Neuronal stem cell (in vitro differentiated cells): ENCODE results near the gene CCDC51.
A peak's percentile ranks its signal among the peaks of the same experiment; 100 is the strongest.
"Not testable (repeated sequence)": the region's sequence is repeated elsewhere in the genome, so short reads cannot be mapped to it uniquely, and the experiment has no call there.

Experiments
- DNase-seq: peaks from one replicate; pipeline ENCODE4 v3.0.0-alpha.2; 2013; ENCODE audit warnings: low spot score
- H2AFZ ChIP-seq: one replicate; pipeline ENCODE4 v1.6.1; 2013; ENCODE audit warnings: mild to moderate bottlenecking, low read length, inconsistent platforms
- H2AK5ac ChIP-seq: 2 replicates; pipeline ENCODE4 v1.6.1; 2013; ENCODE audit warnings: low read depth, mild to moderate bottlenecking, inconsistent platforms, low read length, moderate library complexity, mixed read lengths
- H2BK120ac ChIP-seq: 2 replicates; pipeline ENCODE4 v1.6.1; 2013; ENCODE audit warnings: low read depth, mild to moderate bottlenecking, inconsistent platforms, low read length, moderate library complexity, mixed read lengths
- H2BK12ac ChIP-seq: one replicate; pipeline ENCODE4 v1.6.1; 2013; ENCODE audit warnings: low read length, inconsistent platforms
- H2BK15ac ChIP-seq: 2 replicates; pipeline ENCODE4 v1.6.1; 2013; ENCODE audit warnings: mild to moderate bottlenecking, low read length, inconsistent platforms, mixed read lengths
- H2BK5ac ChIP-seq: one replicate; pipeline ENCODE4 v1.6.1; 2013; ENCODE audit warnings: inconsistent platforms, mild to moderate bottlenecking, low read length, moderate library complexity
- H3K14ac ChIP-seq: one replicate; pipeline ENCODE4 v1.6.1; 2013; ENCODE audit warnings: low read length, inconsistent platforms
- H3K18ac ChIP-seq: 2 replicates; pipeline ENCODE4 v1.6.1; 2013; ENCODE audit warnings: low read length, inconsistent platforms
- H3K23ac ChIP-seq: 2 replicates; pipeline ENCODE4 v1.6.1; 2013; ENCODE audit warnings: low read depth, mild to moderate bottlenecking, mixed read lengths, low read length, inconsistent platforms; ENCODE audit not compliant: poor library complexity
- H3K27ac ChIP-seq: replicated peaks from 3 replicates; pipeline ENCODE4 v1.5.1; 2013; ENCODE audit warnings: low read length, inconsistent platforms
- H3K27me3 ChIP-seq, 3 experiments: 2 replicates each; pipeline ENCODE4 v1.6.1; 2013; ENCODE audit warnings: low read length in 3 of 3, mild to moderate bottlenecking in 2 of 3, inconsistent platforms in 1 of 3, low read depth in 1 of 3, mixed read lengths in 1 of 3, moderate library complexity in 1 of 3; ENCODE audit not compliant: control insufficient read depth in 3 of 3, insufficient read depth in 3 of 3
- H3K36me3 ChIP-seq, 2 donors: replicated peaks in 1 of 2; 2 replicates each; pipeline ENCODE4 v1.6.1; 2013; ENCODE audit warnings: low read length in 2 of 2; ENCODE audit not compliant: control insufficient read depth in 2 of 2, insufficient read depth in 2 of 2
- H3K4ac ChIP-seq: 2 replicates; pipeline ENCODE4 v1.6.1; 2013; ENCODE audit warnings: inconsistent platforms, mild to moderate bottlenecking, low read length, moderate library complexity
- H3K4me1 ChIP-seq, 2 donors: 1 replicate in 1 of 2; 2 replicates in 1 of 2; pipeline ENCODE4 v1.6.1; 2013; ENCODE audit warnings: low read length in 2 of 2, low read depth in 1 of 2; ENCODE audit not compliant: control insufficient read depth in 2 of 2, insufficient read depth in 1 of 2
- H3K4me2 ChIP-seq: one replicate; pipeline ENCODE4 v1.6.1; 2013; ENCODE audit warnings: mild to moderate bottlenecking, low read length, inconsistent platforms; ENCODE audit not compliant: insufficient read depth, poor library complexity, severe bottlenecking
- H3K4me3 ChIP-seq, 2 donors: 2 replicates each; pipeline ENCODE4 v1.5.1; 2013; ENCODE audit warnings: low read length in 2 of 2, mild to moderate bottlenecking in 2 of 2, inconsistent platforms in 1 of 2, moderate library complexity in 1 of 2
- H3K79me1 ChIP-seq: one replicate; pipeline ENCODE4 v1.6.1; 2013; ENCODE audit warnings: low read depth, mild to moderate bottlenecking, inconsistent platforms, low read length, moderate library complexity
- H3K9ac ChIP-seq: one replicate; pipeline ENCODE4 v1.6.1; 2013; ENCODE audit warnings: mild to moderate bottlenecking, low read depth, low read length, inconsistent platforms; ENCODE audit not compliant: poor library complexity
- H3K9me3 ChIP-seq, 2 donors: replicated peaks in 1 of 2; 2 replicates each; pipeline versions ENCODE3 to v1.6.1; 2013; ENCODE audit warnings: low read length in 2 of 2, mild to moderate bottlenecking in 2 of 2, inconsistent platforms in 1 of 2, low read depth in 1 of 2, mixed read lengths in 1 of 2, moderate library complexity in 1 of 2; ENCODE audit not compliant: control insufficient read depth in 2 of 2, insufficient read depth in 1 of 2
- H4K8ac ChIP-seq: one replicate; pipeline ENCODE4 v1.6.1; 2013; ENCODE audit warnings: low read depth, mild to moderate bottlenecking, inconsistent platforms, low read length, moderate library complexity
- H4K91ac ChIP-seq: one replicate; pipeline ENCODE4 v1.6.1; 2013; ENCODE audit warnings: low read length, low read depth, mild to moderate bottlenecking, inconsistent platforms; ENCODE audit not compliant: poor library complexity
- WGBS, 2 donors: extraction: QIAGEN DNeasy Blood & Tissue Kit; methylation state at CpG; one replicate each; pipeline ENCODE4 v1.1.7; 2013; ENCODE audit warnings: missing lambda C conversion rate in 2 of 2, mixed read lengths in 1 of 2; ENCODE audit not compliant: insufficient read length in 2 of 2, insufficient replicate concordance in 1 of 2; ENCODE audit errors: extremely low coverage in 2 of 2; 5-methylcytosine and 5-hydroxymethylcytosine counted together

CCDC51 gene

GRCh38 chr3:48474619-48475018 lies 34.7 kb upstream of the CCDC51 start:
- peak overlapping the region; percentile 21 for H3K27ac ChIP-seq
- peaks cover 6% of the 10 kb centered on the region for H3K79me1 ChIP-seq
- H3K4me2 ChIP-seq: no peak overlapping the region
- peaks cover 0 to 15% of the 10 kb centered on the region in 2 donors for H3K36me3 ChIP-seq
- no peak overlapping the region for H2AK5ac ChIP-seq
- no peak overlapping the region for H2BK12ac ChIP-seq
- WGBS, 2 donors: no CpG with 5 or more reads among the region's 4 CpGs
- H3K4ac ChIP-seq: no peak overlapping the region
- H3K9ac ChIP-seq: no peak overlapping the region
- H2BK15ac ChIP-seq: no peak overlapping the region
- H2BK120ac ChIP-seq: no peak overlapping the region
- H2BK5ac ChIP-seq: no peak overlapping the region
- H3K18ac ChIP-seq: no peak overlapping the region
- H3K4me1 ChIP-seq: peaks cover 11 to 14% of the 10 kb centered on the region in 2 donors
- no peak overlapping the region for H4K8ac ChIP-seq
- H4K91ac ChIP-seq: no peak overlapping the region
- H3K14ac ChIP-seq: no peak overlapping the region
- no peak overlapping the region for H3K23ac ChIP-seq
- H3K27me3 ChIP-seq: no peaks in the 10 kb centered on the region
- H3K9me3 ChIP-seq: no peaks in the 10 kb centered on the region
- H2AFZ ChIP-seq: no peak overlapping the region
- no peak for DNase-seq
- H3K4me3 ChIP-seq: no peak overlapping the region

GRCh38 chr3:48474031-48474430 lies 34.1 kb upstream of the CCDC51 start:
- H4K8ac ChIP-seq, DNase-seq, H3K4ac ChIP-seq, H2AK5ac ChIP-seq, H3K14ac ChIP-seq, H2BK12ac ChIP-seq, H3K23ac ChIP-seq, H3K79me1 ChIP-seq, H3K9ac ChIP-seq, H2BK15ac ChIP-seq, H3K4me2 ChIP-seq, H2BK5ac ChIP-seq, H2AFZ ChIP-seq, H3K4me3 ChIP-seq, H4K91ac ChIP-seq, H3K27me3 ChIP-seq, H3K27ac ChIP-seq, H2BK120ac ChIP-seq, H3K9me3 ChIP-seq, H3K18ac ChIP-seq: not testable (repeated sequence)
- no CpG with 5 or more reads among the region's 4 CpGs for WGBS, 2 donors
- peaks cover 5 to 19% of the 10 kb centered on the region in 2 donors for H3K36me3 ChIP-seq
- peaks cover 11 to 14% of the 10 kb centered on the region in 2 donors for H3K4me1 ChIP-seq

- WGBS, 2 donors: no CpG with 5 or more reads among the region's 5 CpGs
These were observed 33.7 kb upstream of the CCDC51 start for GRCh38 chr3:48473617-48473952.

GRCh38 chr3:48472923-48473616 lies 33.2 kb upstream of the CCDC51 start:
- H3K79me1 ChIP-seq: peaks cover 8% of the 10 kb centered on the region
- no peak overlapping the region for H4K91ac ChIP-seq
- peaks cover 14 to 26% of the 10 kb centered on the region in 2 donors for H3K36me3 ChIP-seq
- H3K9ac ChIP-seq: peak overlapping the region; percentile 64
- H3K27ac ChIP-seq: peak overlapping the region; percentile 79
- H3K4ac ChIP-seq: no peak overlapping the region
- H3K4me2 ChIP-seq: peak overlapping the region; percentile 72
- no peak overlapping the region for H3K14ac ChIP-seq
- WGBS, 2 donors: no CpG with 5 or more reads among the region's 17 CpGs
- peak overlapping the region; percentile 76 to 81 for H3K4me3 ChIP-seq
- no peaks in the 10 kb centered on the region for H3K27me3 ChIP-seq
- no peak overlapping the region for H4K8ac ChIP-seq
- DNase-seq: peak; percentile 84
- no peak overlapping the region for H2BK12ac ChIP-seq
- H3K4me1 ChIP-seq: peaks cover 11 to 14% of the 10 kb centered on the region in 2 donors
- peak overlapping the region; percentile 73 for H2BK120ac ChIP-seq
- H2BK15ac ChIP-seq: peak overlapping the region; percentile 96
- peak overlapping the region; percentile 56 for H2BK5ac ChIP-seq
- H3K23ac ChIP-seq: no peak overlapping the region
- peak overlapping the region; percentile 84 for H2AFZ ChIP-seq
- H2AK5ac ChIP-seq: peak overlapping the region; percentile 86
- H3K18ac ChIP-seq: peak overlapping the region; percentile 86
- H3K9me3 ChIP-seq: no peaks in the 10 kb centered on the region

More at GRCh38 chr3:48473617-48473952, 33.7 kb upstream of the CCDC51 start:
- Histone ChIP-seq H3K4ac (no peak overlapping the region), H2AFZ (peak overlapping the region; percentile 84), H3K9ac (no peak overlapping the region), H3K4me1 (peaks cover 11 to 14% of the 10 kb centered on the region in 2 donors), H3K36me3 (peaks cover 9 to 21% of the 10 kb centered on the region in 2 donors), H3K23ac (no peak overlapping the region), H3K79me1 (peaks cover 8% of the 10 kb centered on the region), H4K8ac (no peak overlapping the region), H3K18ac (peak overlapping the region; percentile 83), H2BK15ac (no peak overlapping the region), H3K27ac (peak overlapping the region; percentile 64), H4K91ac (no peak overlapping the region), H3K27me3 (no peaks in the 10 kb centered on the region), H2BK5ac (no peak overlapping the region), H2BK12ac (no peak overlapping the region), H3K9me3 (no peaks in the 10 kb centered on the region), H3K4me2 (peak overlapping the region; percentile 72), H2AK5ac (no peak overlapping the region), H2BK120ac (no peak overlapping the region), H3K14ac (no peak overlapping the region), H3K4me3 (peak overlapping the region in 1 of 2 donors; percentile 76)
- DNase-seq: no peak
